Mesenchymal stem cell (in vitro differentiated cells and primary cell): Measurements from ENCODE around the gene KCTD21.
A peak's percentile ranks its signal among the peaks of the same experiment; 100 is the strongest.

ENCODE experiments used
- DNase-seq: peaks from one replicate; pipeline ENCODE4 v3.0.0-alpha.2; 2013
- H2AFZ ChIP-seq: one replicate; pipeline ENCODE4 v1.6.1; 2013; ENCODE audit warnings: low read depth, mild to moderate bottlenecking, control low read depth, inconsistent platforms, low read length, moderate library complexity
- H2AK5ac ChIP-seq: 2 replicates; pipeline ENCODE4 v1.6.1; 2013; ENCODE audit warnings: low read length, moderate library complexity, mild to moderate bottlenecking, inconsistent platforms; ENCODE audit not compliant: severe bottlenecking
- H2BK120ac ChIP-seq: one replicate; pipeline ENCODE4 v1.6.1; 2013; ENCODE audit warnings: low read depth, mild to moderate bottlenecking, inconsistent platforms, low read length, moderate library complexity
- H2BK12ac ChIP-seq, 2 experiments: one replicate each; pipeline ENCODE4 v1.6.1; 2013; ENCODE audit warnings: inconsistent platforms in 2 of 2, low read length in 2 of 2, mild to moderate bottlenecking in 2 of 2, moderate library complexity in 2 of 2, control low read depth in 1 of 2
- H2BK15ac ChIP-seq: one replicate; pipeline ENCODE4 v1.6.1; 2013; ENCODE audit warnings: mild to moderate bottlenecking, low read depth, inconsistent platforms; ENCODE audit not compliant: poor library complexity, severe bottlenecking
- H2BK5ac ChIP-seq: 2 replicates; pipeline ENCODE4 v1.6.1; 2013; ENCODE audit warnings: low read depth, mild to moderate bottlenecking, low read length, control low read depth, inconsistent platforms; ENCODE audit not compliant: poor library complexity, severe bottlenecking
- H3K14ac ChIP-seq, 2 experiments: one replicate each; pipeline ENCODE4 v1.6.1; 2013; ENCODE audit warnings: inconsistent platforms in 2 of 2, low read length in 2 of 2, control low read depth in 1 of 2, mild to moderate bottlenecking in 1 of 2, moderate library complexity in 1 of 2
- H3K18ac ChIP-seq, 2 experiments: one replicate each; pipeline ENCODE4 v1.6.1; 2013; ENCODE audit warnings: inconsistent platforms in 2 of 2, low read length in 2 of 2, control low read depth in 1 of 2, low read depth in 1 of 2, mild to moderate bottlenecking in 1 of 2
- H3K23ac ChIP-seq, 2 experiments: one replicate each; pipeline ENCODE4 v1.6.1; 2013; ENCODE audit warnings: inconsistent platforms in 2 of 2, low read length in 2 of 2, mild to moderate bottlenecking in 2 of 2, moderate library complexity in 2 of 2, control low read depth in 1 of 2
- H3K27ac ChIP-seq: 2 replicates; pipeline ENCODE4 v1.5.1; 2013; ENCODE audit warnings: mild to moderate bottlenecking, moderate library complexity, low read length, control low read depth, inconsistent platforms; ENCODE audit not compliant: poor library complexity, severe bottlenecking
- H3K27me3 ChIP-seq, 2 experiments: 2 replicates each; pipeline versions ENCODE4 v1.6.1 to v1.7.0; 2013; ENCODE audit warnings: low read length in 2 of 2, mild to moderate bottlenecking in 2 of 2, moderate library complexity in 2 of 2, control low read depth in 1 of 2, inconsistent platforms in 1 of 2; ENCODE audit not compliant: control insufficient read depth in 1 of 2, insufficient read depth in 1 of 2
- H3K36me3 ChIP-seq, 2 experiments: 2 replicates each; pipeline versions ENCODE4 v1.6.1 to v1.7.0; 2013; ENCODE audit warnings: low read length in 2 of 2, control low read depth in 1 of 2, inconsistent platforms in 1 of 2, low read depth in 1 of 2, mild to moderate bottlenecking in 1 of 2; ENCODE audit not compliant: insufficient read depth in 2 of 2, control insufficient read depth in 1 of 2
- H3K4ac ChIP-seq, 2 experiments: one replicate each; pipeline ENCODE4 v1.6.1; 2013; ENCODE audit warnings: inconsistent platforms in 2 of 2, low read length in 2 of 2, mild to moderate bottlenecking in 2 of 2, moderate library complexity in 2 of 2, control low read depth in 1 of 2, low read depth in 1 of 2
- H3K4me1 ChIP-seq: 2 replicates; pipeline ENCODE4 v1.6.1; 2013; ENCODE audit warnings: low read depth, low read length, control low read depth; ENCODE audit not compliant: control insufficient read depth, insufficient read depth
- H3K4me2 ChIP-seq: 2 replicates; pipeline ENCODE4 v1.6.1; 2013; ENCODE audit warnings: low read length, mild to moderate bottlenecking, inconsistent platforms; ENCODE audit not compliant: poor library complexity, severe bottlenecking
- H3K4me3 ChIP-seq, 2 experiments: 2 replicates each; pipeline versions ENCODE4 v1.5.1 to v1.7.0; 2013; ENCODE audit warnings: low read length in 2 of 2, mild to moderate bottlenecking in 2 of 2, control low read depth in 1 of 2, low read depth in 1 of 2; ENCODE audit not compliant: insufficient read depth in 1 of 2
- H3K79me1 ChIP-seq: replicated peaks from 2 replicates; pipeline ENCODE4 v1.6.1; 2013; ENCODE audit warnings: mild to moderate bottlenecking, control low read depth, low read length, inconsistent platforms; ENCODE audit not compliant: poor library complexity, severe bottlenecking
- H3K9ac ChIP-seq: 2 replicates; pipeline ENCODE4 v1.7.0; 2013; ENCODE audit warnings: mild to moderate bottlenecking, low read length, moderate library complexity
- H3K9me3 ChIP-seq: 2 replicates; pipeline ENCODE4 v1.7.0; 2013; ENCODE audit warnings: mild to moderate bottlenecking, low read length; ENCODE audit not compliant: control insufficient read depth
- H4K8ac ChIP-seq: one replicate; pipeline ENCODE4 v1.6.1; 2013; ENCODE audit warnings: inconsistent platforms, mild to moderate bottlenecking, low read length, moderate library complexity
- H4K91ac ChIP-seq: one replicate; pipeline ENCODE4 v1.6.1; 2013; ENCODE audit warnings: mild to moderate bottlenecking, low read length, inconsistent platforms
- WGBS: methylation state at CpG from one replicate; pipeline ENCODE4 v1.1.7; 2013; ENCODE audit warnings: mixed read lengths; 5-methylcytosine and 5-hydroxymethylcytosine counted together

Gene KCTD21

GRCh38 chr11:78171951-78172350 is 16.5 kb downstream of the KCTD21 start:
- no peak overlapping the region for H3K27ac ChIP-seq
- no peak overlapping the region for H2BK12ac ChIP-seq
- H2BK15ac ChIP-seq = no peak overlapping the region
- H3K14ac ChIP-seq = no peak overlapping the region
- H2AK5ac ChIP-seq = no peak overlapping the region
- H3K18ac ChIP-seq = no peak overlapping the region
- H2BK120ac ChIP-seq = no peak overlapping the region
- H3K4ac ChIP-seq = no peak overlapping the region
- peaks cover 6% of the 10 kb centered on the region for H3K4me1 ChIP-seq
- H3K23ac ChIP-seq = no peak overlapping the region
- no peak overlapping the region for H3K4me3 ChIP-seq
- no peak overlapping the region for H2BK5ac ChIP-seq
- WGBS = 98% methylated on average over 6 of the region's 6 CpGs
- H3K4me2 ChIP-seq = no peak overlapping the region
- peaks cover 15% of the 10 kb centered on the region for H3K79me1 ChIP-seq
- no peaks in the 10 kb centered on the region for H3K9me3 ChIP-seq
- H2AFZ ChIP-seq = no peak overlapping the region
- peaks cover 44 to 54% of the 10 kb centered on the region in 2 experiments for H3K36me3 ChIP-seq
- H3K27me3 ChIP-seq = no peaks in the 10 kb centered on the region
- H4K91ac ChIP-seq = no peak overlapping the region
- no peak overlapping the region for H4K8ac ChIP-seq
- H3K9ac ChIP-seq = no peak overlapping the region
- DNase-seq = no peak

GRCh38 chr11:78170874-78171549 is 17.4 kb downstream of the KCTD21 start:
- H3K27me3 ChIP-seq = no peaks in the 10 kb centered on the region
- no peak overlapping the region for H3K23ac ChIP-seq
- no peak overlapping the region for H2BK120ac ChIP-seq
- no peak for DNase-seq
- H3K9me3 ChIP-seq = no peaks in the 10 kb centered on the region
- H2AFZ ChIP-seq = no peak overlapping the region
- H3K9ac ChIP-seq = no peak overlapping the region
- peaks cover 9% of the 10 kb centered on the region for H3K79me1 ChIP-seq
- WGBS = 87% methylated on average over 5 of the region's 7 CpGs
- H4K8ac ChIP-seq = no peak overlapping the region
- H3K4me3 ChIP-seq = no peak overlapping the region
- no peak overlapping the region for H2AK5ac ChIP-seq
- H3K18ac ChIP-seq = no peak overlapping the region
- no peak overlapping the region for H3K27ac ChIP-seq
- no peak overlapping the region for H2BK5ac ChIP-seq
- no peak overlapping the region for H3K14ac ChIP-seq
- H3K36me3 ChIP-seq = peaks cover 35 to 45% of the 10 kb centered on the region in 2 experiments
- H3K4me1 ChIP-seq = peaks cover 6% of the 10 kb centered on the region
- no peak overlapping the region for H3K4me2 ChIP-seq
- no peak overlapping the region for H2BK15ac ChIP-seq
- no peak overlapping the region for H2BK12ac ChIP-seq
- H3K4ac ChIP-seq = no peak overlapping the region
- no peak overlapping the region for H4K91ac ChIP-seq

- no peak overlapping the region for H2BK5ac ChIP-seq
- peak overlapping the region in 1 of 2 experiments; percentile 34 for H3K23ac ChIP-seq
- H2BK12ac ChIP-seq = no peak overlapping the region
- H3K4me3 ChIP-seq = no peak overlapping the region
- H3K14ac ChIP-seq = no peak overlapping the region
- no peak for DNase-seq
- H2BK15ac ChIP-seq = no peak overlapping the region
- no peak overlapping the region for H4K91ac ChIP-seq
- no peak overlapping the region for H3K4me2 ChIP-seq
- peaks cover 34 to 44% of the 10 kb centered on the region in 2 experiments for H3K36me3 ChIP-seq
- no peak overlapping the region for H3K18ac ChIP-seq
- H4K8ac ChIP-seq = no peak overlapping the region
- H3K27ac ChIP-seq = no peak overlapping the region
- H3K9ac ChIP-seq = no peak overlapping the region
- peaks cover 9% of the 10 kb centered on the region for H3K79me1 ChIP-seq
- peaks cover 6% of the 10 kb centered on the region for H3K4me1 ChIP-seq
- H3K9me3 ChIP-seq = no peaks in the 10 kb centered on the region
- no peak overlapping the region for H2BK120ac ChIP-seq
- 98% methylated on average over 11 of the region's 11 CpGs for WGBS
- H3K27me3 ChIP-seq = no peaks in the 10 kb centered on the region
- no peak overlapping the region for H2AFZ ChIP-seq
- H2AK5ac ChIP-seq = no peak overlapping the region
- no peak overlapping the region for H3K4ac ChIP-seq
Observed at GRCh38 chr11:78170413-78170812, 18.0 kb downstream of the KCTD21 start.

GRCh38 chr11:78168539-78169477 is 19.6 kb downstream of the KCTD21 start:
- H3K14ac ChIP-seq = peak overlapping the region in 1 of 2 experiments; percentile 19
- no peak overlapping the region for H3K4me2 ChIP-seq
- peak overlapping the region; percentile 44 for H2BK15ac ChIP-seq
- no peak overlapping the region for H3K27ac ChIP-seq
- H3K9ac ChIP-seq = peak overlapping the region; percentile 77
- peaks cover 6% of the 10 kb centered on the region for H3K4me1 ChIP-seq
- no peak overlapping the region for H2BK5ac ChIP-seq
- peak overlapping the region in 1 of 2 experiments; percentile 71 for H3K4ac ChIP-seq
- no peak overlapping the region for H3K23ac ChIP-seq
- peak overlapping the region; percentile 31 to 54 for H2BK12ac ChIP-seq
- peak; percentile 39 for DNase-seq
- H2AFZ ChIP-seq = peak overlapping the region; percentile 33
- H3K9me3 ChIP-seq = no peaks in the 10 kb centered on the region
- H3K27me3 ChIP-seq = no peaks in the 10 kb centered on the region
- H3K18ac ChIP-seq = peak overlapping the region in 1 of 2 experiments; percentile 44
- H4K91ac ChIP-seq = peak overlapping the region; percentile 52
- H4K8ac ChIP-seq = peak overlapping the region; percentile 53
- H2AK5ac ChIP-seq = no peak overlapping the region
- WGBS = 65% methylated on average over 17 of the region's 17 CpGs
- no peak overlapping the region for H3K4me3 ChIP-seq
- H3K36me3 ChIP-seq = peaks cover 28 to 35% of the 10 kb centered on the region in 2 experiments
- H3K79me1 ChIP-seq = peaks cover 9% of the 10 kb centered on the region
- no peak overlapping the region for H2BK120ac ChIP-seq
